HepG2 (cell line): ENCODE measurements around the gene SLC17A9. TPM values are rescaled to one million over a fixed set of nuclear protein-coding genes. Genes with fewer than 3 reads are reported as not detected.

Experiments
- ARID3A ChIP-seq: IDR thresholded peaks from 2 replicates; pipeline ENCODE4 v1.6.1; 2012; ENCODE audit warnings: low read depth, low read length, improper control_type of control experiment
- HOMEZ ChIP-seq: IDR thresholded peaks from 2 replicates; pipeline ENCODE4 v1.6.1; 2016; ENCODE audit warnings: low read depth
- KIAA2018 ChIP-seq: sonication (generic); formaldehyde crosslinking; IDR thresholded peaks from 2 replicates; pipeline ENCODE4 v1.5.0; 2020; ENCODE audit warnings: mild to moderate bottlenecking, missing genetic modification reagents, borderline replicate concordance
- MED8 ChIP-seq: sonication (generic); formaldehyde crosslinking; IDR thresholded peaks from 2 replicates; pipeline ENCODE4 v1.8.1; 2023; ENCODE audit warnings: mild to moderate bottlenecking, missing genetic modification reagents; ENCODE audit not compliant: insufficient replicate concordance
- NR2F2 ChIP-seq: IDR thresholded peaks from 2 replicates; pipeline ENCODE4 v1.6.1; 2012; ENCODE audit warnings: low read depth, inconsistent platforms, borderline replicate concordance
- PAF1 ChIP-seq: IDR thresholded peaks from 2 replicates; pipeline ENCODE4 v1.6.1; 2016; ENCODE audit warnings: missing genetic modification reagents, missing compliant biosample characterization
- PATZ1 ChIP-seq: sonication (generic); formaldehyde crosslinking; IDR thresholded peaks from 2 replicates; pipeline ENCODE4 v1.4.0; 2020; ENCODE audit warnings: missing genetic modification reagents
- TOE1 ChIP-seq: sonication (generic); formaldehyde crosslinking; IDR thresholded peaks from 2 replicates; pipeline ENCODE4 v1.4.0; 2020; ENCODE audit warnings: mild to moderate bottlenecking, missing genetic modification reagents
- ZNF17 ChIP-seq: sonication (generic); formaldehyde crosslinking; IDR thresholded peaks from 2 replicates; pipeline ENCODE4 v1.5.0; 2020; ENCODE audit warnings: mild to moderate bottlenecking, missing genetic modification reagents
- ZNF205 ChIP-seq: IDR thresholded peaks from 2 replicates; pipeline ENCODE4 v1.6.1; 2018; ENCODE audit warnings: missing biosample characterization, missing genetic modification reagents
- ZNF564 ChIP-seq: sonication (generic); formaldehyde crosslinking; IDR thresholded peaks from 2 replicates; pipeline ENCODE4 v1.8.1; 2023; ENCODE audit warnings: mild to moderate bottlenecking, missing genetic modification reagents
- ZNF709 ChIP-seq: sonication (generic); formaldehyde crosslinking; IDR thresholded peaks from 2 replicates; pipeline ENCODE4 v1.5.0; 2020; ENCODE audit warnings: mild to moderate bottlenecking, missing genetic modification reagents
- ZNF724P ChIP-seq: sonication (generic); formaldehyde crosslinking; IDR thresholded peaks from 2 replicates; pipeline ENCODE4 v1.8.0; 2022; ENCODE audit warnings: missing genetic modification reagents, borderline replicate concordance
- ZNF766 ChIP-seq: sonication (generic); formaldehyde crosslinking; IDR thresholded peaks from 2 replicates; pipeline ENCODE4 v1.5.0; 2020; ENCODE audit warnings: missing genetic modification reagents, borderline replicate concordance
- ZNF879 ChIP-seq: sonication (generic); formaldehyde crosslinking; IDR thresholded peaks from 2 replicates; pipeline ENCODE4 v1.8.1; 2023; ENCODE audit warnings: missing genetic modification reagents
- polyA plus RNA-seq, 8 experiments: library from polyadenylated mRNA; depleted of rRNA in 3 of 8; stranded (reverse) in 7 of 8; unstranded in 1 of 8; fragments of >200 nt; fragmentation: Illumina TruSeq in 4 of 8; extraction: Trizol in 4 of 8; gene quantifications; 2 replicates each; pipeline versions ENCODE4 v1.2.1 to v1.2.3, GENCODE V29; 2011 to 2016; ENCODE audit warnings: low read depth in 4 of 8, missing spikeins in 1 of 8, mixed read lengths in 1 of 8; ENCODE audit not compliant: insufficient read depth in 1 of 8
- total RNA-seq, 5 experiments: library from RNA; depleted of rRNA; stranded (reverse); fragments of >200 nt; fragmentation: Illumina TruSeq; extraction: Trizol; gene quantifications; 2 replicates each; pipeline ENCODE4 v1.2.3, GENCODE V29; 2016; ENCODE audit warnings: low read depth in 1 of 5

SLC17A9 gene
- total and polyA plus RNA-seq, 2 of the 13 experiments (the other 11 are each of a cell fraction or from before 2014, with no cell fraction given): 110 to 191 TPM

- TF ChIP-seq ZNF205 (CRISPR knock-in tag): peak; percentile 89; the same call in 1 of the 2 replicates
- no peak for TF ChIP-seq PAF1
- TF ChIP-seq MED8 (CRISPR knock-in tag): peak; percentile 58
- peak; percentile 55; the same call in 1 of the 2 replicates for TF ChIP-seq ZNF709 (CRISPR knock-in tag)
- TF ChIP-seq KIAA2018 (CRISPR knock-in tag): no peak
- TF ChIP-seq PATZ1 (CRISPR knock-in tag): no peak
- TF ChIP-seq ZNF17 (CRISPR knock-in tag): peak; percentile 82; the same call in 1 of the 2 replicates
- no peak for TF ChIP-seq ARID3A
- TF ChIP-seq ZNF879: no peak; the same call in 1 of the 2 replicates
- peak; percentile 31 for TF ChIP-seq ZNF724P (CRISPR knock-in tag)
- peak; percentile 52; the same call in 1 of the 2 replicates for TF ChIP-seq ZNF564 (CRISPR knock-in tag)
- TF ChIP-seq HOMEZ (CRISPR knock-in tag): peak; percentile 53; the same call in 1 of the 2 replicates
- no peak; the same call in 1 of the 2 replicates for TF ChIP-seq NR2F2
- no peak; the same call in 1 of the 2 replicates for TF ChIP-seq TOE1 (CRISPR knock-in tag)
- peak; percentile 91; the same call in 1 of the 2 replicates for TF ChIP-seq ZNF766 (CRISPR knock-in tag)
Measured at GRCh38 chr20:62926229-62927127, 26.0 kb upstream of the SLC17A9 start, which contains the start of gene DIDO1 (continued).
